ENCODE results near the gene MOGAT2.

GRCh38 chr11:75778962-75779361 lies 61.3 kb downstream of the MOGAT2 start:
- TF ChIP-seq EP300 (IDR thresholded peaks at IDR 0.05) (no peak), CTCF (IDR thresholded peaks at IDR 0.05) (no peak), POLR2A (IDR thresholded peaks at IDR 0.05) (no peak), POLR2AphosphoS5 (IDR thresholded peaks at IDR 0.05) (no peak)

Measured in suprapubic skin (tissue), 4 donors.